Thymus (tissue), 11 donors: ENCODE measurements around the gene SUGP2. TPM values are rescaled to one million over a fixed set of nuclear protein-coding genes. Genes with fewer than 3 reads are reported as not detected.

Experiments
- DNase-seq, 9 donors: peaks; one replicate each; pipeline ENCODE4 v3.0.0-alpha.2; 2013; ENCODE audit warnings: low spot score in 9 of 9, low read depth in 6 of 9, missing footprints in 1 of 9
- H3K27ac ChIP-seq, 2 donors: one replicate each; pipeline ENCODE4 v1.5.1; 2013; ENCODE audit warnings: control low read depth in 1 of 2, low read depth in 1 of 2, low read length in 1 of 2, mild to moderate bottlenecking in 1 of 2, moderate library complexity in 1 of 2
- H3K27me3 ChIP-seq, 2 donors: one replicate each; pipeline ENCODE4 v1.5.1; 2013; ENCODE audit warnings: low read length in 1 of 2; ENCODE audit not compliant: control insufficient read depth in 2 of 2, insufficient read depth in 1 of 2
- H3K36me3 ChIP-seq, 2 donors: one replicate each; pipeline ENCODE4 v1.5.1; 2013; ENCODE audit warnings: low read length in 1 of 2, mild to moderate bottlenecking in 1 of 2, moderate library complexity in 1 of 2; ENCODE audit not compliant: control insufficient read depth in 2 of 2, insufficient read depth in 2 of 2
- H3K4me1 ChIP-seq, 2 donors: one replicate each; pipeline ENCODE4 v1.5.1; 2013; ENCODE audit warnings: low read length in 2 of 2; ENCODE audit not compliant: control insufficient read depth in 2 of 2, insufficient read depth in 2 of 2
- H3K4me3 ChIP-seq, 2 donors: one replicate each; pipeline ENCODE4 v1.5.1; 2013; ENCODE audit warnings: low read length in 2 of 2, control low read depth in 1 of 2, mild to moderate bottlenecking in 1 of 2
- H3K9me3 ChIP-seq, 2 donors: one replicate each; pipeline ENCODE4 v1.5.1; 2013; ENCODE audit warnings: low read length in 1 of 2, mild to moderate bottlenecking in 1 of 2; ENCODE audit not compliant: control insufficient read depth in 2 of 2, insufficient read depth in 1 of 2
- WGBS: extraction: QIAGEN DNeasy Blood & Tissue Kit; methylation state at CpG from one replicate; pipeline ENCODE4 v1.1.7; 2013; 5-methylcytosine and 5-hydroxymethylcytosine counted together
- polyA plus RNA-seq: library from polyadenylated mRNA; stranded (reverse); fragments of 200-250 nt; gene quantifications from one replicate; pipeline ENCODE4 v1.2.3, GENCODE V29; 2013
- total RNA-seq: library from RNA; stranded (reverse); fragments of 120-200 nt; gene quantifications from one replicate; pipeline ENCODE4 v1.2.4, GENCODE V29; 2013
- donor health status: healthy.

Gene SUGP2
- total and polyA plus RNA-seq, 2 donors = 45.3 to 129 TPM

DNA sequence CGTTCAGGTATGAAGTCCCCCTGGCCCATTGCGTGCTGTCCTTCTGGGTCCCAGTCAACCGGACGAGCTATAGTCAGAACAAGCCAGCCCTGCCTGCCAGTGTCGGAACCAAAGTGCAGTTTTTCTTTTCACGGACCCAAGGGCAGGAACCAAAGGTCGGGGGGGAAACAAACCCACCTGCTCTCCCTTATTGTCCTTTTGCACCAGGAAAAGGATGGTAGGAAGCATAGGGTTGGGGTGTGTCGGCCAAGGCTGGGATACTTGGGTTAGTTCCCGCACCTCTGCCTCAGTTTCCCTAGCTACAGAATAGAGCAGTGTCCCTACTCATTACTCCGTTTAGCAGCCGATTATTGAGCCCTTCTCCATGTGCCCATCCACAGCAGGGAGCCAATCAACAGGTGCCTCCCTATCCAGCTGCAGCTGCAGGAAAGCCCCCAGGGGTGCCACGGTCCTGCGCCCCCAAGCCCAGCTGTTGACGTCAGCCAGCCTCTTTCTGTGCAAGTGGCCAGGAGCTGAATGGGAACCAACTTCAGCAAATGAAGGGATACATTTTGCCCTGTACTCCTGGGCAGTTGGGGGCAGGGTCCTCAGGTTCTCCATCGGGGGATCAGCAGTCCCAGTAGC lies 21.1 kb upstream of the SUGP2 start:
- WGBS = 98% methylated on average over 15 of the region's 15 CpGs
- Histone ChIP-seq H3K4me1 (peaks cover 0 to 8% of the 10 kb centered on the region in 2 donors), H3K4me3 (no peak overlapping the region), H3K27me3 (no peaks in the 10 kb centered on the region), H3K9me3 (no peaks in the 10 kb centered on the region), H3K36me3 (peaks cover 77 to 84% of the 10 kb centered on the region in 2 donors), H3K27ac (no peak overlapping the region)
- no peak for DNase-seq

DNA sequence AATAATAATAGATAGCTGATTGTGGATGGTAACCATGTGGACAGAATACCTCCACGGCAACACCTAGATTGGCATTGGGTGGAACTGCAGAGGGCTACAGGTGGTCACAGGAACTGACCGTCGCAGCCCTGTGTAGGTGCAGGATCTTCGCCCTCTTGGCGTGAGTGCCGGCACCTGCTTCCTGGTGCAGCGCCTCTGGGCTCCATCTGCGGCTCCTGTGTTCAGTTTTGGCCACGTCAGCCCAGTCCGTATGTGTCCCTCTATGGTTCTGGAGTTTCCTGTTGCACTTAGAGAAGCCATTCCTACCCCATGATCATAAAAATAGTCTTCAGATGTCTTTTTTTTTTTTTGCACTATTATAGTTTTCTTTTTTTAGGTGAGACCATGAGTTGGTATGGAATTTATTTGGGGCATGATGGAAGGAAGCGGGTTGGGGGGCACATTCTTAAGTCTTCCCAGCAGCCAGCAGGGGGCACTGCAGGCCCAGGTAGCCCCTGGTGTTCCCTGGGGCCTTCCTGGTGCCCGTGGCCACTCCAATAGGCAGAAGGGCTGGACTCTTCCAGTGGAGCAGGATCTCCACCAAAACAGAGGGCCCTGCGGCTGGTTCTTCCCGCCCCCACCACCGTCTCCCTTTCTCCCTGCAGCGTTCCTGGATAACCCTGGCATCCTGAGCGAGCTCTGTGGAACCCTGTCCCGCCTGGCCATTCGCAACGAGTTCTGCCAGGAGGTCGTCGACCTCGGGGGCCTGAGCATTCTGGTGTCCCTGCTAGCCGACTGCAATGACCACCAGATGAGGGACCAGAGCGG lies 20.4 kb upstream of the SUGP2 start:
- 96% methylated on average over 25 of the region's 25 CpGs for WGBS
- Histone ChIP-seq H3K36me3 (peaks cover 70 to 84% of the 10 kb centered on the region in 2 donors), H3K4me1 (peaks cover 0 to 4% of the 10 kb centered on the region in 2 donors), H3K4me3 (no peak overlapping the region), H3K27me3 (no peaks in the 10 kb centered on the region), H3K27ac (no peak overlapping the region), H3K9me3 (no peaks in the 10 kb centered on the region)
- DNase-seq = peak in 3 of 9 donors; percentile 43 to 63 (median 52)

DNA sequence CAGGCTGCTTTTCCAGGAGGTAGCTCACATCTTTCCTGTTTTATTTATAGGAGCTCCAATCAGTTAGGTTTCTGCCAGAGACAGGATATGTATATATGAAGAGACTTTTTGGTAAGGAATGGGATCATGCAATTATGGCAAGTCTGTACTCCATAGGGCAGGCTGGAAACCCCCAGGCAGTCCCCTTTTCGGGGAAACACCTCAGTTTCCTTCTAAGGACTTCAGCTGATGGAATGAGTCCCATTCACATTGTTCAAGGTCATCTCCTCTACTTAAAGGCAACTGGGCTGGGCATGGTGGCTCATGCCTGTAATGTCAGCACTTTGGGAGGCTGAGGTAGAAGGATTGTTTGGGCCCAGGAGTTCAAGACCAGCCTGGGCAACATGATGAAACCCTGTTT lies 19.6 kb upstream of the SUGP2 start:
- no peak overlapping the region for H3K4me3 ChIP-seq
- peaks cover 62 to 82% of the 10 kb centered on the region in 2 donors for H3K36me3 ChIP-seq
- no peaks in the 10 kb centered on the region for H3K9me3 ChIP-seq
- H3K27ac ChIP-seq = no peak overlapping the region
- DNase-seq = no peak
- H3K27me3 ChIP-seq = no peaks in the 10 kb centered on the region
- WGBS = 96% methylated on average over 1 of the region's 1 CpG
- peaks cover 0 to 4% of the 10 kb centered on the region in 2 donors for H3K4me1 ChIP-seq

DNA sequence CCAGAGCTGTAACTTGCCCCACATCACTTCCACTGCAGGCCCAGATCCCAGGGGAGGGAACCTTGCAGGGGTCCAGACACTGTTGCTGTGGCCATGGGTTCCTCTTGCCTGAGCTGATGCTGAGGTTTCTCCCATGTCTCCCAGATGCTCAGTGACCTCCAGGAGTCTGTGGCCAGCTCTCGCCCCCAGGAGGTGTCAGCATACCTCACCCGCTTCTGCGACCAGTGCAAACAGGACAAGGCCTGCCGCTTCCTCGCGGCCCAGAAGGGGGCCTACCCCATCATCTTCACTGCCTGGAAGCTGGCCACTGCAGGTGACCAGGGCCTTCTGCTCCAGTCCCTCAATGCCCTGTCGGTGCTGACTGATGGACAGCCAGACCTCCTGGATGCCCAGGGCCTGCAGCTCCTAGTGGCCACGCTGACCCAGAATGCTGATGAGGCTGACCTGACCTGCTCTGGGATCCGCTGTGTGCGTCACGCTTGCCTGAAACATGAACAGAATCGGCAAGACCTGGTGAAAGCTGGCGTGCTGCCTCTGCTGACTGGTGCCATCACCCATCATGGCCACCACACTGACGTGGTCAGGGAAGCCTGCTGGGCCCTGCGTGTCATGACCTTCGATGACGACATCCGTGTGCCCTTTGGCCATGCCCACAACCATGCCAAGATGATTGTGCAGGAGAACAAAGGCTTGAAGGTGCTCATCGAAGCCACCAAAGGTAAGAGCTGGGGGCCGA lies 18.3 kb upstream of the SUGP2 start:
- WGBS = 99% methylated on average over 20 of the region's 20 CpGs
- peaks cover 53 to 80% of the 10 kb centered on the region in 2 donors for H3K36me3 ChIP-seq
- DNase-seq = no peak

DNA sequence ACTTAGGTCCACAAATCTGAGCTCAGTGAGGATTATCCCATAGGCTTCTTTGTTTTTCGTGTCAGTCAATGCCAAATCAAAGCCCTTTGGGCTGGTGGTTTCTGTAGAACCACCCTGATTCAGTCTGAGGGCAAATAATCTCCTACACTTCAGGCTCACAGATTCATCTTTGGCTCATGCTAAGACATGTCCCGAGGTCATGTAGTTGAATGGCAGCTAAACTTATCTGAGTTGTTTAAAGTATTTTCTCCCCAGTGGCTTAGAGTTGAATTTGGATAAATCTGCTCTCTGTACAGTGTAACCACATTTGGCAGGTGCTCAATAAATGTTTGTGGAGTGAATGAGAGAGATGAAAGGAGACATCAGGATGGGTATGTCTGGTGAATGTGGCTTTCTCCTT lies 17.4 kb upstream of the SUGP2 start:
- 94% methylated on average over 2 of the region's 2 CpGs for WGBS
- no peak overlapping the region for H3K27ac ChIP-seq
- peaks cover 0 to 4% of the 10 kb centered on the region in 2 donors for H3K4me1 ChIP-seq
- H3K36me3 ChIP-seq = peaks cover 52 to 78% of the 10 kb centered on the region in 2 donors
- no peak for DNase-seq
- H3K27me3 ChIP-seq = no peaks in the 10 kb centered on the region
- H3K4me3 ChIP-seq = no peak overlapping the region
- no peaks in the 10 kb centered on the region for H3K9me3 ChIP-seq

More for the DNA sequence above, 18.3 kb upstream of the SUGP2 start:
- no peak overlapping the region for H3K27ac ChIP-seq
- no peaks in the 10 kb centered on the region for H3K27me3 ChIP-seq
- no peak overlapping the region for H3K4me3 ChIP-seq
- H3K4me1 ChIP-seq = peaks cover 0 to 4% of the 10 kb centered on the region in 2 donors
- H3K9me3 ChIP-seq = no peaks in the 10 kb centered on the region

GRCh38 chr19:19050104-19050503 lies 16.8 kb upstream of the SUGP2 start:
- Histone ChIP-seq H3K36me3 (peaks cover 46 to 71% of the 10 kb centered on the region in 2 donors), H3K27ac (no peak overlapping the region), H3K27me3 (no peaks in the 10 kb centered on the region), H3K4me1 (peaks cover 0 to 2% of the 10 kb centered on the region in 2 donors), H3K4me3 (no peak overlapping the region), H3K9me3 (no peaks in the 10 kb centered on the region)
- WGBS = 97% methylated on average over 4 of the region's 4 CpGs
- no peak for DNase-seq

DNA sequence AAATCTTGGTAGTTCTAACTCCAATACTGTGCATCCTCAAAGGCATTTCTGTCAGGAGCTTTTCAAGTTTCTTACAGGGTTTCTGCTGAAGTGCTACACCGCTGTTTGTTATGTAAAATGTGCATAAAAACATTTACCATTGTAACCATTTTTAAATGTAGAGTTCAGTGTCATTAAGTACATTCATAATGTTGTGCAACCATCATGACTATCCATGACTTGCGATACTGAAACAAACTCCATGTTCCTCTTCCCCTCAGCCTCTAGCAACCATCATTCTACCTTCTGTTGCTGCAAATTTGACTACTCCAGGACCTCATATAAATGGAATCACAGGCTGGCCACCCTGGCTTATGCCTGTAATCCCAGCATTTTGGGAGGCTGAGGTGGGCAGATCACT lies 16.1 kb upstream of the SUGP2 start:
- 98% methylated on average over 2 of the region's 2 CpGs for WGBS
- H3K27ac ChIP-seq = no peak overlapping the region
- no peaks in the 10 kb centered on the region for H3K4me1 ChIP-seq
- no peak overlapping the region for H3K4me3 ChIP-seq
- no peak for DNase-seq
- no peaks in the 10 kb centered on the region for H3K27me3 ChIP-seq
- no peaks in the 10 kb centered on the region for H3K9me3 ChIP-seq
- H3K36me3 ChIP-seq = peaks cover 44 to 68% of the 10 kb centered on the region in 2 donors

DNA sequence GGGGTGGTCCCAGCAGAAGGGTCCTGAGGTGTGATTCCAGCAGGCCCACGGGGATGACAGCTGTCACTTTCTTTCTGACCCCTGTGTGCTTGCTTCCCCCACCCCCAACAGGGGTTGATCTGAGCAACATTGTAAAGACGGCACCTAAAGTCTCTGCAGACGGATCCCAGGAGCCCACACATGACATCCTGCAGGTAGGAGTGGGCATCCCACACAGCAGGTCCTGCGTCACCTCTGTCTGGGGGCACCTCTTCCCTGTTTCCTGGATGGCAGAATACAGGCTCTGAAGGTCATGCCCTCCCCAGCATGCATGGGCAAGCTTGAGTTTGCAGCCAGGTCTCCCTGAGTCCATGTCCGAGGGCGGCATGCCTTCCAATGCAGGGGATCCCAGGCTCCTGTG lies 10.6 kb upstream of the SUGP2 start:
- Histone ChIP-seq H3K27me3 (no peaks in the 10 kb centered on the region), H3K4me3 (no peak overlapping the region), H3K9me3 (no peaks in the 10 kb centered on the region), H3K4me1 (peaks cover 16 to 37% of the 10 kb centered on the region in 2 donors), H3K36me3 (peaks cover 30 to 44% of the 10 kb centered on the region in 2 donors), H3K27ac (no peak overlapping the region)
- no peak for DNase-seq
- WGBS = 97% methylated on average over 6 of the region's 6 CpGs

GRCh38 chr19:19043481-19043880 lies 10.2 kb upstream of the SUGP2 start:
- 94% methylated on average over 6 of the region's 6 CpGs for WGBS
- Histone ChIP-seq H3K27me3 (no peaks in the 10 kb centered on the region), H3K4me3 (no peak overlapping the region), H3K4me1 (peaks cover 16 to 40% of the 10 kb centered on the region in 2 donors), H3K27ac (peak overlapping the region in 1 of 2 donors; percentile 43), H3K36me3 (peaks cover 32 to 42% of the 10 kb centered on the region in 2 donors), H3K9me3 (no peaks in the 10 kb centered on the region)
- DNase-seq = no peak
